GM13976 (cell line): ENCODE data around the gene THRAP3.

ENCODE experiments used
- DNase-seq: peaks from one replicate; pipeline ENCODE4 v3.0.0; 2012; ENCODE audit warnings: low spot score
- CTCF ChIP-seq: IDR thresholded peaks from 2 replicates; pipeline ENCODE4 v1.5.1; 2012; ENCODE audit warnings: borderline replicate concordance, mild to moderate bottlenecking; ENCODE audit not compliant: insufficient read depth; ENCODE audit errors: extremely low read depth, missing control alignments, control extremely low read depth
- in situ Hi-C: fragments of 300-500 bp; cut with MboI; formaldehyde crosslinking; loops from one replicate; pipeline ENCODE4 v1.12.0; 2022; ENCODE audit warnings: low sequenced_read_pairs, mixed read lengths, inconsistent platforms; ENCODE audit not compliant: unreplicated experiment

The THRAP3 gene

GRCh38 chr1:36198641-36199040 lies 25.6 kb upstream of the THRAP3 start:
- no peak for TF ChIP-seq CTCF
- no peak for DNase-seq
- in situ Hi-C loops, result no loop called here

GRCh38 chr1:36199934-36200741 lies 24.1 kb upstream of the THRAP3 start:
- in situ Hi-C loops, result no loop called here

GRCh38 chr1:36203027-36203553 lies 21.2 kb upstream of the THRAP3 start:
- TF ChIP-seq CTCF, result no peak
- in situ Hi-C loops, result no loop called here
- no peak for DNase-seq

More at GRCh38 chr1:36199934-36200741, 24.1 kb upstream of the THRAP3 start:
- no peak for TF ChIP-seq CTCF
- DNase-seq, result no peak

GRCh38 chr1:36203554-36204346 lies 20.5 kb upstream of the THRAP3 start:
- TF ChIP-seq CTCF, result no peak
- DNase-seq, result peak; percentile 4
- in situ Hi-C loops, result no loop called here

DNA sequence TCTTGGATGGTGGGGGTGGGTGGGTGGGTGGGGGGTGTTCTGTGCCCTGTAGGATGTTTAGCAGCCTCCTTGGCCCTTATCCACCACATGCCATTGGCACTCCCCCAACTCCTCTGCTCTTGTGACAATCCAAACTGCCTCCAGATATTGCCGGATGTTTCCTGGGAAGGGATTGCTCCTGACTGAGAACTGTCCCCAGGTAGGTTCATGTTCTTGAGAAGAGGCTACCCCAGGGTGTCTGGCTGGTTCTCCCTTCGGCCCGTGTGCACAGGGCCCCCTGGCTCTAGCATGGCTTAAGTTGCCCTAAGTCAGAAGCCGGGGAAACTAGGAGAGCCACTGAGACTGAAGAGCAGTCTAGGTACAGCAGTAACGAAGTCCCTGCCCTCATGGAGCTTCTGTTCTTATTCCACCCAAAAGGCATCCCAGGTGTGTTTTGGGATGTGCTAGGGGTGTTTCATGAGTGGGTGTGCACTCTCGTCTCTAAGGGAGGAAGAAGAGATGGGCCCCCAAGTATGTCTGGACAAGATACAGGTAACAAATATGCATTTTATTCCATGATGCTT lies 19.8 kb upstream of the THRAP3 start:
- DNase-seq, result peak; percentile 3
- in situ Hi-C loops, result no loop called here
- TF ChIP-seq CTCF, result no peak

DNA sequence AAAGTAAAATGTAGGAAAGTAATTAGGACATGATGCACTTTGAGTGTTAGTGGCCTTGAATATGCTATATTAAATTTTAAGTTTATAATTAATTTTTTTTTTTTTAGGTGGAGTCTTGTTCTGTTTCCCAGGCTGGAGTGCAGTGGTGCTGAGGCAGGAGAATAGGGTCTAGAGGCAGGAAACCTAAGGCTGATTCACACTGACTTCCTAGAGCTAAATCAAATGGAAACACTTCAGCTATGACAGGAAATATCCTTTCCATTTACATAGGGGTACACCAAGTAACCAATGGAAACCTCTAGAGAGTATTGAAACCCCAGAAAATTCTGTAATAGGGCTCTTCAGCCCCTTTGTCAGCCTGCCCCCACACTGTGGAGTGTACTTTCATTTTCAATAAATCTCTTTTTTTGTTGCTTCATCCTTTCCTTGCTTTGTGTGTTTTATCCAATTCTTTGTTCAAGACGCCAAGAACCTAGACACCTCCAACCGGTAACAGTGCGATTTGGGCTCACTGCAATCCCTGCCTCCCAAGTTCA lies 17.9 kb upstream of the THRAP3 start:
- in situ Hi-C loops, result no loop called here
- TF ChIP-seq CTCF, result no peak
- no peak for DNase-seq
